A549 (cell line): ENCODE results near the gene CXorf65.

Experiments used
- BHLHE40 ChIP-seq: IDR thresholded peaks from 2 replicates; pipeline ENCODE4 v1.6.1; 2012; ENCODE audit warnings: low read depth, low read length, inconsistent platforms
- CHD2 ChIP-seq: fragments of 150-350 bp; IDR thresholded peaks from 2 replicates; pipeline ENCODE4 v1.6.1; 2014; ENCODE audit warnings: low read length; ENCODE audit not compliant: partially characterized antibody
- CHD4 ChIP-seq: fragments of 200-600 bp; sonication (generic); IDR thresholded peaks from 2 replicates; pipeline ENCODE4 v1.6.1; 2016; ENCODE audit warnings: antibody characterized with exemption, mild to moderate bottlenecking, borderline replicate concordance
- EHMT2 ChIP-seq: fragments of 200-600 bp; sonication (generic); IDR thresholded peaks from 2 replicates; pipeline ENCODE4 v1.6.1; 2016; ENCODE audit warnings: antibody characterized with exemption, low read depth, mild to moderate bottlenecking, moderate library complexity
- KDM1A ChIP-seq: fragments of 200-600 bp; sonication (generic); IDR thresholded peaks from 2 replicates; pipeline ENCODE4 v1.6.1; 2016; ENCODE audit warnings: low read depth, mild to moderate bottlenecking
- POLR2A ChIP-seq: IDR thresholded peaks from 2 replicates; pipeline ENCODE4 v1.6.1; 2012; ENCODE audit warnings: mild to moderate bottlenecking, low read length
- RFX5 ChIP-seq: fragments of 450-650 bp; IDR thresholded peaks from 2 replicates; pipeline ENCODE4 v1.7.1; 2014; ENCODE audit warnings: antibody characterized with exemption, mild to moderate bottlenecking, moderate library complexity
- SMC3 ChIP-seq: fragments of >200 bp; sonication (Bioruptor Twin); formaldehyde crosslinking; IDR thresholded peaks from 3 replicates; pipeline ENCODE4 v1.6.1; 2018; ENCODE audit warnings: inconsistent platforms
- TF ChIP-seq, protein P1 (sequence below): fragments of >200 bp; sonication (Bioruptor Twin); formaldehyde crosslinking; IDR thresholded peaks from 3 replicates; pipeline ENCODE4 v1.5.1; 2016

DNA sequence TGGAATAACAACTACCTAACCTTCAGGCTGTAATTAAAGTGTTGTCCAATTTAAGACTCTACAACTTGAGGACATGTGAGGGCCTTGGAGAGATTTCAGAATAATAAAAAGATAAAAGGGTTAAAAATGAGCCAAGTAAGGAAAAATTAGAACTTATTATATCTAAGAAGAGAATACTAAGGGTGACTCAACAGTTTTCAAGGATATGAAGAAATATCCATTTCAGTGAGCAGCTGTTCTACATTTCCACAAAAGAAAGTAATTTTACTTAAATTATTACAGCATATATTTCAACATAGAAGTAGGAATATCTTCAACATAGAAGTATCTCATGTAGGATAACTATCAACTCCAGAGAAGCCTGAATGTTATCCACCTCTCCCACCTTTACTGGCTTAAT, 49.7 kb downstream of the CXorf65 start:
- no peak for TF ChIP-seq POLR2A
- TF ChIP-seq, protein P1, sequence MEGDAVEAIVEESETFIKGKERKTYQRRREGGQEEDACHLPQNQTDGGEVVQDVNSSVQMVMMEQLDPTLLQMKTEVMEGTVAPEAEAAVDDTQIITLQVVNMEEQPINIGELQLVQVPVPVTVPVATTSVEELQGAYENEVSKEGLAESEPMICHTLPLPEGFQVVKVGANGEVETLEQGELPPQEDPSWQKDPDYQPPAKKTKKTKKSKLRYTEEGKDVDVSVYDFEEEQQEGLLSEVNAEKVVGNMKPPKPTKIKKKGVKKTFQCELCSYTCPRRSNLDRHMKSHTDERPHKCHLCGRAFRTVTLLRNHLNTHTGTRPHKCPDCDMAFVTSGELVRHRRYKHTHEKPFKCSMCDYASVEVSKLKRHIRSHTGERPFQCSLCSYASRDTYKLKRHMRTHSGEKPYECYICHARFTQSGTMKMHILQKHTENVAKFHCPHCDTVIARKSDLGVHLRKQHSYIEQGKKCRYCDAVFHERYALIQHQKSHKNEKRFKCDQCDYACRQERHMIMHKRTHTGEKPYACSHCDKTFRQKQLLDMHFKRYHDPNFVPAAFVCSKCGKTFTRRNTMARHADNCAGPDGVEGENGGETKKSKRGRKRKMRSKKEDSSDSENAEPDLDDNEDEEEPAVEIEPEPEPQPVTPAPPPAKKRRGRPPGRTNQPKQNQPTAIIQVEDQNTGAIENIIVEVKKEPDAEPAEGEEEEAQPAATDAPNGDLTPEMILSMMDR: no peak
- no peak for TF ChIP-seq SMC3
- TF ChIP-seq RFX5: no peak
- TF ChIP-seq CHD4: no peak
- no peak for TF ChIP-seq BHLHE40
- TF ChIP-seq CHD2: no peak
- no peak for TF ChIP-seq EHMT2
- no peak for TF ChIP-seq KDM1A
